ENCODE results near the gene ZC3H7A. TPM values are rescaled to one million over a fixed set of nuclear protein-coding genes. Genes with fewer than 3 reads are reported as not detected.

The ZC3H7A gene
- total and polyA plus RNA-seq, 2 of the 4 experiments (the other 2 are of a cell fraction) = 22.2 to 53.9 TPM

DNA sequence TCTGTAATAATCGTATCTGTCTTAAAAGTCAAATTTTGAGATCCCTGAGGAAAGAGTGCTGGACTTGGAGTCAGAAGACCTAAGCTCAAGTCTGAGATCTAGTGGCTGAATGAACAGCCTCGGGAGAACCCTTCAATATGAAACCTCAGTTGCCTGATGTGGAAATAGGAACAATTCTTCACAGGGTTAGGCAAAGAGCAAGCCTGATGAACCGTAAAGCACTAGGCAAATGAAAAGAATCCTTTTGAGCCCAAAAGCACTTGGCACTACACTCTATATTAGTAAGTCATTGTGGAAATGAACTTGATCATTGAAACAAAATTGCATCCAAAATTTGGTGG, 74.6 kb downstream of the ZC3H7A start:
- H3K9me1 ChIP-seq (ENCODE audit: insufficient read depth, low read length) = peaks cover 4% of the 10 kb centered on the region; the same call in 1 of the 2 replicates
- H3K9ac ChIP-seq (ENCODE audit: low read depth, low read length) = no peak overlapping the region
- no TSS peak for BruUV-seq (replicated peaks)
- H3K9me3 ChIP-seq (ENCODE audit: control insufficient read depth, insufficient read depth, low read length) = no peaks in the 10 kb centered on the region
- ATAC-seq (ENCODE audit: low read depth) (no peak), DNase-seq (no peak)
- no peak overlapping the region for H2BK5ac ChIP-seq (ENCODE audit: low read depth, low read length, poor library complexity, severe bottlenecking)
- H2AFZ ChIP-seq (replicated peaks; ENCODE audit: low read length, poor library complexity) = no peak overlapping the region
- peaks cover 7% of the 10 kb centered on the region for H3K4me1 ChIP-seq (ENCODE audit: control insufficient read depth, insufficient read depth, low read length)
- intact Hi-C loops (cut with micrococcal nuclease) (no loop called here), in situ Hi-C loops (cut with MboI; ENCODE audit: low sequenced_read_pairs) (no loop called here), dilution Hi-C loops (cut with HindIII; ENCODE audit: low sequenced_read_pairs, unreplicated experiment) (no loop called here)
- no peaks in the 10 kb centered on the region for H3K27me3 ChIP-seq (ENCODE audit: control insufficient read depth, insufficient read depth, low read length)
- H3K18ac ChIP-seq (ENCODE audit: low read depth, low read length) = no peak overlapping the region
- no peak overlapping the region for H3K4ac ChIP-seq (ENCODE audit: low read depth, low read length)
- H3K79me1 ChIP-seq (ENCODE audit: low read depth in 1 of 2, low read length in 2 of 2) = peaks cover 24 to 29% of the 10 kb centered on the region in 2 experiments
- POLR2A ChIA-PET (ENCODE audit: unreplicated experiment) = no interaction called here
- H3K14ac ChIP-seq (replicated peaks; ENCODE audit: low read depth, low read length) = no peak overlapping the region
- WGBS, 2 experiments (ENCODE audit: extremely low coverage in 2 of 2, insufficient read length in 1 of 2) = no CpG with 5 or more reads among the region's 3 CpGs
- H2BK20ac ChIP-seq (ENCODE audit: low read depth, low read length) = no peak overlapping the region
- H4K91ac ChIP-seq (ENCODE audit: insufficient read depth, low read depth, low read length) = no peak overlapping the region
- CTCF ChIA-PET = interaction anchor here (0.8 kb wide), 1 partner anchor 47 kb away, joined by 4 read pairs; no protein-coding TSS in a partner anchor
- TF ChIP-seq MAZ (IDR thresholded peaks at IDR 0.05; ENCODE audit: borderline replicate concordance, low read depth, low read length) = no peak
- H2AK5ac ChIP-seq (ENCODE audit: low read depth, low read length) = no peak overlapping the region
- H4K5ac ChIP-seq (ENCODE audit: low read depth, low read length) = no peak overlapping the region
- H2BK15ac ChIP-seq (ENCODE audit: low read depth, low read length) = no peak overlapping the region
- peaks cover 10% of the 10 kb centered on the region; the same call in 1 of the 2 replicates for H4K20me1 ChIP-seq (ENCODE audit: insufficient read depth, low read length)
- H3K36me3 ChIP-seq (ENCODE audit: control insufficient read depth, insufficient read depth, low read length) = peaks cover 25% of the 10 kb centered on the region
- no peak overlapping the region for H3K27ac ChIP-seq (ENCODE audit: insufficient read depth, low read length)
- H3K23ac ChIP-seq (ENCODE audit: low read depth, low read length) = no peak overlapping the region
- H2BK120ac ChIP-seq (ENCODE audit: low read depth, low read length) = no peak overlapping the region
- no peak overlapping the region for H3K4me2 ChIP-seq (ENCODE audit: low read depth, low read length)
- H4K8ac ChIP-seq (ENCODE audit: low read depth in 2 of 2, low read length in 2 of 2) = no peak overlapping the region
- no peak overlapping the region for H3K4me3 ChIP-seq (ENCODE audit: insufficient read depth, low read depth, low read length)
- H3K56ac ChIP-seq (ENCODE audit: extremely low read depth, insufficient read depth, low read length) = no peak overlapping the region
- no peak overlapping the region for H2AK9ac ChIP-seq (replicated peaks; ENCODE audit: low read depth, low read length, poor library complexity)

Data from IMR-90 (cell line).